BLaER1 treated with 17β-estradiol and CSF1 and Interleukin-3, amounts not matched to agents 10 nM and 100 nM (cell line): ENCODE results near the gene TBC1D9B.

ENCODE experiments used
- H3K27ac ChIP-seq, 11 experiments: shearing (Covaris generic); formaldehyde crosslinking; 2 replicates each; pipeline ENCODE4 v1.8.1; 2022
- H3K27me3 ChIP-seq, 11 experiments: shearing (Covaris generic); formaldehyde crosslinking; 2 replicates each; pipeline ENCODE4 v1.8.1; 2022
- H3K36me3 ChIP-seq, 11 experiments: shearing (Covaris generic); formaldehyde crosslinking; 2 replicates each; pipeline ENCODE4 v1.8.1; 2022
- H3K4me1 ChIP-seq, 10 experiments: shearing (Covaris generic); formaldehyde crosslinking; 2 replicates each; pipeline ENCODE4 v1.8.1; 2022
- H3K4me2 ChIP-seq, 11 experiments: shearing (Covaris generic); formaldehyde crosslinking; 2 replicates each; pipeline ENCODE4 v1.8.1; 2022
- H3K4me3 ChIP-seq, 10 experiments: shearing (Covaris generic); formaldehyde crosslinking; 2 replicates each; pipeline ENCODE4 v1.8.1; 2022
- H3K9ac ChIP-seq, 11 experiments: shearing (Covaris generic); formaldehyde crosslinking; 2 replicates each; pipeline ENCODE4 v1.8.1; 2022
- H3K9me3 ChIP-seq, 11 experiments: shearing (Covaris generic); formaldehyde crosslinking; replicated peaks in 1 of 11; 2 replicates each; pipeline ENCODE4 v1.8.1; 2022
- H4K20me1 ChIP-seq, 11 experiments: shearing (Covaris generic); formaldehyde crosslinking; 2 replicates each; pipeline ENCODE4 v1.8.1; 2022
- Cebpa-rat ChIP-seq, 11 experiments: shearing (Covaris generic); IDR thresholded peaks; 2 replicates each; pipeline ENCODE4 v1.8.1; 2022

TBC1D9B gene

DNA sequence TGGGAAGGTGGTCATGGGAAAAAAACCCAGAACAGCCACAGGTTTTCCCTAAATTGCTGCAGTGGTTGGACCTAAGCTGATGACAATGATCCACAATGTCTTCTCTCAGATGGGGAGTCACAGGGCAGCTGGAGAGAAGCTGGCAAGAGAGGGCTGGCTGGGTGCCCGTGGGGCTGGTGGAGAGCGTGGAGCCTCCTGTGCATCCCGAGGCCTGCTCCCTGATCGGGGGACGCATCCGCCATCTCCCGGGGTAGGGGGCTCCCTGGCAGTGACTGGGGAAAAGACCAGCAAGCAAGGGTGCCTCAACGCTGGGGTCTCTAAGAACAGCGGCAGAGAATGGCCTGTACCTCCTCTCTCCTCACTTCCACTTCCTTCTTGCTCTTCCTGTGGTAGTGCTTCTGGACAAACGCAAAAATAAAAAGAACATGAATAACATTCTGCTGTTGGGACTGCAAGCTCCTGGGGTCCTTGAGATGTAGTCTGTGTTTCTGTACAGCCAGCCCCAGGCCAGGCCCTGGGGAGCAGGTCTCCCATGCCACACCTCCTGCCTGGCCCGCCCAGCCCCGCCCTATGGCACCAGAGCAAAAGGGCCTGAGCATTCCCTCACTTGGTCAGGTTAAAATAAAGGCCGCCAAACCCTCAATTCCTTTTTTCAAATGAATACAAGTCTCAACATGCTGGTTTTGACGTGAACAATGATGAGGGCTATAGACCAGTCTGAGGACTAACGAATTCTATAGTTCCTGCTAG, 42.0 kb downstream of the TBC1D9B start:
- Histone ChIP-seq H3K27me3 (no peaks in the 10 kb centered on the region), H4K20me1 (peaks cover 0 to 52% (median 5%) of the 10 kb centered on the region in 11 experiments; a peak in 10 of 22 replicates), H3K4me2 (peak overlapping the region in 5 of 11 experiments; percentile 2 to 45 (median 20); a peak in 3 of 22 replicates), H3K36me3 (peaks cover 65 to 91% (median 85%) of the 10 kb centered on the region in 11 experiments), H3K4me3 (no peak overlapping the region), H3K27ac (peak overlapping the region in 1 of 11 experiments; percentile 77; a peak in 1 of 22 replicates), H3K9ac (no peak overlapping the region), H3K4me1 (peaks cover 27 to 44% (median 38%) of the 10 kb centered on the region in 10 experiments), H3K9me3 (peaks cover 0 to 21% (median 13%) of the 10 kb centered on the region in 11 experiments; a peak in 18 of 22 replicates)
- no peak for TF ChIP-seq Cebpa-rat (IDR thresholded peaks at IDR 0.05)

DNA sequence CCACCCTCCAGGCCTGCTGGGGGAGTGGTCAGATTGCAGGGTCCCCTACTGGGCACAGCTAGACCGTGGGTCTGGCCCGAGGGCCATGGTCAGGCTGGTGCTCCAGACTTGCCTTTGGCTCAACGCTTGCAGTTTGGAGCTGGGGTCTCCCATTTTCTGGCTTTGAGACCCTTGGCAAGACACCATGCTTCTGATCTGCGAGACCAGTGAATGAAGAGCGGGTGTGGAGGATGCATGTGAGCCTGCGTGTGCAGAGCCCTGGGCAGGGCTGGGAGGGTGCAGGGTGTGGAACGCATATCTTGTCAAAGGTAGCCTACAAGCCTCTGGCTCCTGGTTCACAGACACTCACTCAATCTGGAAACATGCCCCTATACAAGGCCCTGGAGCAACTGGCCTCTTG, 43.0 kb downstream of the TBC1D9B start:
- Histone ChIP-seq H3K4me2 (no peak overlapping the region), H3K36me3 (peaks cover 56 to 81% (median 75%) of the 10 kb centered on the region in 11 experiments), H3K4me1 (peaks cover 29 to 52% (median 44%) of the 10 kb centered on the region in 10 experiments), H3K4me3 (no peak overlapping the region), H3K9me3 (peaks cover 0 to 21% (median 13%) of the 10 kb centered on the region in 11 experiments; a peak in 18 of 22 replicates), H3K27ac (no peak overlapping the region), H4K20me1 (peaks cover 0 to 42% (median 5%) of the 10 kb centered on the region in 11 experiments; a peak in 9 of 22 replicates), H3K27me3 (no peaks in the 10 kb centered on the region), H3K9ac (no peak overlapping the region)
- TF ChIP-seq Cebpa-rat (IDR thresholded peaks at IDR 0.05), result no peak

DNA sequence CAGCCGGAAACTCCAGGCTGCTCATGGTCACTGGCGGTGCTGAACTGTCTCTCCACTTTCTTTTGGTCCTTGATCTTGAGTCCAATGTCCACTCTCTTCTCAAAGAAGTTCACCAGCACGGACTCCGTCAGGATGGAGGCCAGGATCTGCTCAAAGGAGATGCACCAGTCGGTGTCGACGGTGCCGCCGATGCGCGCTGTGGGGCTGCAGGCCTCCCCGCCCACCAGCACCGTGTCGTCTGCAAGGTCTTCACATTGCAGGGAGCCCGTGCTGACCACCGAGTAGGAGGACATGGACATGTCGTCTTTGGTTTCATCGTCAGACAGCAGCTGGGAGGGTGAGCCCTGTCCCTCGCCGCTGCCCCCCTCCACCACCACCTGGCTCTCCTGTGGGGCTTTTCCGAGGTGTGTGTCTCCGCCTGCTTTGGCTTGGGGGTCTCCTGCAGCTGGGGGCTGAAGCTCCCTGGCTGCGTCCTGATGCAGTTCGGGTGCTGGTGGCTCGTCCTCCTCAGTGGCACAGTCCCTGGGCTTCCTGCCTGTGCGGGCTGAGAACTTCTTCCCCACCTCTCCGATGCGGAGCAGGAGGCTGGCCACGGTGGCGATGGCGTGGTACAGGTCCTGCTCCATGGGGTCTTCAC, 44.1 kb downstream of the TBC1D9B start:
- no peak overlapping the region for H3K27ac ChIP-seq
- peaks cover 27 to 46% (median 40%) of the 10 kb centered on the region in 10 experiments for H3K4me1 ChIP-seq
- H3K27me3 ChIP-seq, result no peaks in the 10 kb centered on the region
- peaks cover 0 to 21% (median 13%) of the 10 kb centered on the region in 11 experiments; a peak in 18 of 22 replicates for H3K9me3 ChIP-seq
- H3K4me3 ChIP-seq, result no peak overlapping the region
- H4K20me1 ChIP-seq, result peaks cover 0 to 31% (median 4%) of the 10 kb centered on the region in 11 experiments; a peak in 6 of 22 replicates
- peaks cover 44 to 70% (median 64%) of the 10 kb centered on the region in 11 experiments for H3K36me3 ChIP-seq
- no peak overlapping the region for H3K4me2 ChIP-seq
- no peak overlapping the region for H3K9ac ChIP-seq
- no peak for TF ChIP-seq Cebpa-rat (IDR thresholded peaks at IDR 0.05)

DNA sequence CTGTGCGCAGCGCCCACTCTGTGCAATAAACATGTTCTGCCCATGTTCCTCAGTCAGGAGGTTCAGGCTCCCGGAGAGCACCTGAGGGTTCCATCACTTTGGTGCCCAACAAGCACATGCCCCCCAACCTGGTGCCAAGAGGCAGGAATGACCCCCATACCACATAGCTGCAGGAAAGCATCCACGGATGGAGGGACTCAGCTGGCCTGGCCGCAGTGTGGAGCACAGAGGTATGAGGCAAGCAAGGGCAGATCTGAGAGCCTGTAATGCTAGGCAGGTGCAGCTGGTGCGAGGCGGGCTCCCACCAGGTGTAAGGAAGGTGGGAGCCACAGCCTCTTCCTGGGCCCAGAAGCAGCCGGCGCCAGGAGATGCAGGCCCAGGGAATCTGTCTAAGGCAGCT, 44.8 kb downstream of the TBC1D9B start:
- no peak for TF ChIP-seq Cebpa-rat (IDR thresholded peaks at IDR 0.05)
- Histone ChIP-seq H3K36me3 (peaks cover 41 to 63% (median 57%) of the 10 kb centered on the region in 11 experiments), H3K4me3 (no peak overlapping the region), H3K4me2 (no peak overlapping the region), H3K4me1 (peaks cover 20 to 41% (median 33%) of the 10 kb centered on the region in 10 experiments), H4K20me1 (peaks cover 0 to 27% (median 4%) of the 10 kb centered on the region in 11 experiments; a peak in 5 of 22 replicates), H3K27me3 (no peaks in the 10 kb centered on the region), H3K9ac (no peak overlapping the region), H3K9me3 (peaks cover 0 to 21% (median 13%) of the 10 kb centered on the region in 11 experiments; a peak in 18 of 22 replicates), H3K27ac (no peak overlapping the region)

DNA sequence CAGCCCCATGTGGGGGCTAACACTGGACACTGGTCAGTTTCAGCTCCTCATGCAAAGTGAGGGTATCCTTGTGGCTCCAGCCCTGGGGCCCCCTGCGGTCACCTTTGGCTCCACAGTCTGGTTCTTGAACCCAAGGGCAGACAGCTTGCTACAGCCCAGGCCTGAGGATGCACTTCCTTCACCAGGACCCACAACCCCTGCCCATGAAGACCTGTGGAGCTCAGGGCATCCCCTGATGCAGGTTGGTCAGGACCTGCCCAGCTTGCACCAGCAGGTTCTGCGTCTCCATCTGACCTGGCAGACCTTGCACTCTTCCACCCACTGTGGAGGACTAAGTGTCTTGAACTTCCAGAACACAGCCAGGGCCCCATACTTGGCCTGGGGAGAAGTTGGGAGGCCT, 45.4 kb downstream of the TBC1D9B start:
- H3K36me3 ChIP-seq, result peaks cover 41 to 57% (median 52%) of the 10 kb centered on the region in 11 experiments
- peaks cover 20 to 40% (median 31%) of the 10 kb centered on the region in 10 experiments for H3K4me1 ChIP-seq
- H3K9me3 ChIP-seq, result peaks cover 0 to 21% (median 13%) of the 10 kb centered on the region in 11 experiments; a peak in 18 of 22 replicates
- H3K4me3 ChIP-seq, result no peak overlapping the region
- no peaks in the 10 kb centered on the region for H3K27me3 ChIP-seq
- peaks cover 0 to 21% (median 0%) of the 10 kb centered on the region in 11 experiments; a peak in 4 of 22 replicates for H4K20me1 ChIP-seq
- no peak overlapping the region for H3K4me2 ChIP-seq
- TF ChIP-seq Cebpa-rat (IDR thresholded peaks at IDR 0.05), result no peak
- no peak overlapping the region for H3K9ac ChIP-seq
- H3K27ac ChIP-seq, result no peak overlapping the region

DNA sequence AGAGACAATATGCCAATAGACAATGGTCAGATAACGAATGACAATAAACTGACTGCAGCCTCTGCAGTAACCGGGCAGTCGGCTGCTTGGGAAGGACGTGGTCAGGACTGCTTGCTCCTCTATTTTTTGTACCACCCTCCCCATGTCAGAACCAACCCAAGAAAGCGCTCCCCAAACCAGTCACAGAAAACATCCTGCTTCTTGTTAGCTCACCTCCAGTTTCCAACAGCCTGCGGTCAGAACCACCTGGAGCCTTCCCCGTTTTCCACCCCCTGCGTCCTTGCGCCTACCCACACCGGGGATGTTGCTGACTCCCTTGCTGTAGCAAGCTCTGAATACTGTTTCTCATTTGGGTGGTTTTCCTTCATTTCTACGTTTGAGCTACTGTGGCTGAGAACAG, 47.4 kb downstream of the TBC1D9B start:
- H3K9ac ChIP-seq, result peak overlapping the region in 2 of 11 experiments; percentile 9 to 90; a peak in 1 of 22 replicates

DNA sequence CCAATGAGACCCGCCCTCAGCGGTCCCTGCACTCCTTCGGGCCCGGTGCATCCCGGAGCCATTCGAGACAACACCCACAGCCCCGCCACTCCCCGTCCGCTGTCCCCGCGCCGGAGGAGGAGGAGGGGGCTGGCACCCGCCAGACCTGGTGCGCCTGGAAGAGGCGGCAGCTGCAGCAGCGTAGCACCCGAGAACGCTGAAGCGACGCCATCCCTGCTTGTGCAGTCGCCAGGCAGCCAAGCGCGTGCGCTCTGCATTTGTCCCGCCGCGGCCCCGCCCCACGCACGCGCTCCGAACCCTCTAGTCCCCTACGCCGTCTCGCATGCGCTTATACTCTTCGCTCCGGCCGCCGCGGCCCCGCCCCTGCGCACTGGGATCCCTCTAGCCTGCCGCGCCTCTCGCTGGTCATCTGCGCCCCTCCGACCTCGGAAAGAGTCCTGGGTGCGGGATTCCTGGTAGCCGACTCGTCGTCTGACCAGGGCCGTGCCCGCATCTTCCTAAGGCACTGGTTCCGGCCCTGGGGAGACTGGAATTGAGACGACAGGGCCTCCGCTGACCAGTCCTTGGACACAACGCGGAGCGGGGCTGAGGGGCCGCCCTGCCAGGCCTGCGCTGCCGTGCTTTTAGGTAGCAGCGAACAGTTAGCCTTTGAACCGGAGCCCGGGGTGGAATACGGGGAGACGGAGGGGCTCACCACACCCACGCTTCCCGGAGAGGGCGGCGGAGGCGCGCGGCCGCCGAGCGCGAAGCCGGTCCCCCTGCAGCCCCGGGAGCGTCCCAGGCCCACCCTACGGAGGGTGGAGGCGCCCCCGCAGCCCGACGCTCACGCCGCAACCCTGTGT, 48.9 kb downstream of the TBC1D9B start, which contains the start of gene MRNIP:
Gene MRNIP, minus strand, starts transcription at position 232 of the 842 bp plus-strand sequence. Its CDS starts 21 bp downstream, at position 211.
- Histone ChIP-seq H3K4me2 (peak within 1 kb of the TSS; percentile 82 to 98 (median 93)), H4K20me1 (peaks cover 0 to 13% (median 0%) of the 10 kb centered on the region in 11 experiments; a peak in 1 of 22 replicates), H3K27ac (peak within 1 kb of the TSS; percentile 63 to 83 (median 72)), H3K4me1 (peaks cover 17 to 34% (median 26%) of the 10 kb centered on the region in 10 experiments), H3K4me3 (peak within 1 kb of the TSS; percentile 74 to 94 (median 81)), H3K9ac (peak within 1 kb of the TSS; percentile 78 to 90 (median 84)), H3K27me3 (no peaks in the 10 kb centered on the region), H3K36me3 (peaks cover 19 to 27% (median 23%) of the 10 kb centered on the region in 11 experiments), H3K9me3 (peaks cover 0 to 20% (median 13%) of the 10 kb centered on the region in 11 experiments; a peak in 18 of 22 replicates)
- no peak for TF ChIP-seq Cebpa-rat (IDR thresholded peaks at IDR 0.05)

More for the DNA sequence above, 47.4 kb downstream of the TBC1D9B start:
- H3K27me3 ChIP-seq, result no peaks in the 10 kb centered on the region
- peaks cover 32 to 40% (median 36%) of the 10 kb centered on the region in 11 experiments for H3K36me3 ChIP-seq
- peak overlapping the region in 6 of 11 experiments; percentile 4 to 95 (median 92); a peak in 6 of 22 replicates for H3K4me2 ChIP-seq
- H3K27ac ChIP-seq, result no peak overlapping the region
- H3K4me1 ChIP-seq, result peaks cover 17 to 30% (median 22%) of the 10 kb centered on the region in 10 experiments
- peaks cover 0 to 21% (median 13%) of the 10 kb centered on the region in 11 experiments; a peak in 18 of 22 replicates for H3K9me3 ChIP-seq
- peaks cover 0 to 13% (median 0%) of the 10 kb centered on the region in 11 experiments; a peak in 1 of 22 replicates for H4K20me1 ChIP-seq
- no peak for TF ChIP-seq Cebpa-rat (IDR thresholded peaks at IDR 0.05)
- no peak overlapping the region for H3K4me3 ChIP-seq

DNA sequence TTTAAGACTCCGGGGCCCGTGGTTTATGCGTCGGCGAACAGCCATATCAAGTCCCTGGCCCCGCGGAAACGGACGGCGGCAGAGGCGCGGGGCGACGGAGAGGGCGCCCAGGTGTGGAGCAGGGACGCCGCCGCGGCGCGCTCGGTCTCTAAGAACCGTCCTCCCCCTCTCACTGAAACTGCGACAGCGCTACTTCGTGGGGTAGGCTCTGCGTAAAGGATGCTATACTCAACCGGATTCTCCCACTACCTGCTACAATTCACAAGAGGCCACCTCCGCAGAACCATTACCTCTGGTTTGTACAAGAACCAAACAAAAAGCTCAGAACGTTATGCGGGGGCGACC, 49.5 kb downstream of the TBC1D9B start:
- Histone ChIP-seq H3K9me3 (peaks cover 0 to 16% (median 12%) of the 10 kb centered on the region in 11 experiments; a peak in 18 of 22 replicates), H3K9ac (peak overlapping the region; percentile 78 to 90 (median 84)), H3K36me3 (peaks cover 13 to 22% (median 17%) of the 10 kb centered on the region in 11 experiments), H3K4me3 (peak overlapping the region; percentile 74 to 94 (median 81)), H4K20me1 (peaks cover 0 to 10% (median 0%) of the 10 kb centered on the region in 11 experiments; a peak in 2 of 22 replicates), H3K4me1 (peaks cover 21 to 36% (median 27%) of the 10 kb centered on the region in 10 experiments), H3K27ac (peak overlapping the region in 10 of 11 experiments; percentile 4 to 83 (median 69); a peak in 16 of 22 replicates), H3K27me3 (no peaks in the 10 kb centered on the region), H3K4me2 (peak overlapping the region; percentile 82 to 98 (median 93))
- TF ChIP-seq Cebpa-rat (IDR thresholded peaks at IDR 0.05), result no peak
